ENCODE data around the gene GPER1. TPM values are rescaled to one million over a fixed set of nuclear protein-coding genes. Genes with fewer than 3 reads are reported as not detected.
"Not testable (repeated sequence)": the region's sequence is repeated elsewhere in the genome, so short reads cannot be mapped to it uniquely, and the experiment has no call there.

The GPER1 gene
- total RNA-seq, 1 donor from 2014 or later = 1.2 TPM

GRCh38 chr7:1101563-1102431 lies 13.9 kb downstream of the GPER1 start:
- no peak for DNase-seq (ENCODE audit: low read depth in 2 of 2)

- DNase-seq (ENCODE audit: low read depth in 2 of 2) = peak in 1 of 2 donors; percentile 38
Measured at GRCh38 chr7:1103009-1103788, 15.3 kb downstream of the GPER1 start.

GRCh38 chr7:1103789-1104515 lies 16.0 kb downstream of the GPER1 start:
- DNase-seq (ENCODE audit: low read depth in 2 of 2) = no peak

- no peak for DNase-seq (ENCODE audit: low read depth in 2 of 2)
Measured at GRCh38 chr7:1104516-1105179, 16.7 kb downstream of the GPER1 start.

DNA sequence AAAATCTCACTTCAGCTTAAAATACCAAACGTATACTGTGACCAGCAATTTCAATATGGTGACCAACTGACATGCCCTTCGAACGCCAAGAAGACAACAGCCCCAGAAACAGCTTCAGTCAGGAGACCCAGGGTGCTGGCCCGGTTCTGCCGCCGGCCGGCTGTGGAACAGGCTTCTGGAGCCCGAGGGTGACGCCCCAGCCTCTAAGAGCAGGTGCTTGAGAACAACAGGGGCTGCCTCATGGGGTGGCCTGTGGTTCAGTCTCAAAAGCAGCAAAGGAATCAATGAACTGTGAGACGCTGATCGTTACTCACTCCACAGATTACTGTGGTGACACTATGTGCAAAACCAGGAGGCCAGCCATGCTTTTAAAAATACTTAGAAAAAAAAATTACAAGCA lies 17.3 kb downstream of the GPER1 start:
- DNase-seq (ENCODE audit: low read depth in 2 of 2) = no peak

GRCh38 chr7:1106063-1106792 lies 18.3 kb downstream of the GPER1 start:
- DNase-seq (ENCODE audit: low read depth in 2 of 2) = no peak

DNA sequence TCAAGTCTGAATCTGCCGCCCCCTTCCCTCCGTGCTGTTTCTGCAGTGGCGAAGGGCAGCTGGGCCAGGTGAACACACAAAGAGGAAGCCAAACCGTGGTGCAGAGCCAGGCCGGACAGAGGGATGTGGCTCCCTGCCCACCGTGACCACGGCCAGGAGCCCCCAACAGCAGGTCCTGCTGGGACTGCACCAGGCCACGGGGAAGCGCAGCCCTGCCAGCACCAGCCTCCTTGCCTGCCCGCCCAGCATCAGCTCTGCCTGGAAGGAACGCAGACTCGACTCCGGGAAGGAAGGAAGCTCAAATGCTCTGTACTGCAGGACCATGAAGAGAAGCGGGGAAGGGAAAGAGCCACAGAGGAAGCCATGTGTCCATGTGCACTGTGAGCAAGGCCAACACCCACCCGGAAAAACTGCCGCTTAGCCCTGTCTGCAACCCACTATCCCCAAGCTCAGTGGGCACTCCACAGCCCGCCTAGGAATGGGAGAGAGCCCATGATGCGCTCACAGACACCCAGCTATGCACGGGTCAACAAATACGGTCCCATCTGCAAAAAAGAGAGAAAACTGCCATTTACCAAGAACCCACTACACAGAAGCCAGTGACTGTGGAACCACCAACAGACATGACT lies 19.0 kb downstream of the GPER1 start:
- peak in 1 of 2 donors; percentile 12 for DNase-seq (ENCODE audit: low read depth in 2 of 2)

DNA sequence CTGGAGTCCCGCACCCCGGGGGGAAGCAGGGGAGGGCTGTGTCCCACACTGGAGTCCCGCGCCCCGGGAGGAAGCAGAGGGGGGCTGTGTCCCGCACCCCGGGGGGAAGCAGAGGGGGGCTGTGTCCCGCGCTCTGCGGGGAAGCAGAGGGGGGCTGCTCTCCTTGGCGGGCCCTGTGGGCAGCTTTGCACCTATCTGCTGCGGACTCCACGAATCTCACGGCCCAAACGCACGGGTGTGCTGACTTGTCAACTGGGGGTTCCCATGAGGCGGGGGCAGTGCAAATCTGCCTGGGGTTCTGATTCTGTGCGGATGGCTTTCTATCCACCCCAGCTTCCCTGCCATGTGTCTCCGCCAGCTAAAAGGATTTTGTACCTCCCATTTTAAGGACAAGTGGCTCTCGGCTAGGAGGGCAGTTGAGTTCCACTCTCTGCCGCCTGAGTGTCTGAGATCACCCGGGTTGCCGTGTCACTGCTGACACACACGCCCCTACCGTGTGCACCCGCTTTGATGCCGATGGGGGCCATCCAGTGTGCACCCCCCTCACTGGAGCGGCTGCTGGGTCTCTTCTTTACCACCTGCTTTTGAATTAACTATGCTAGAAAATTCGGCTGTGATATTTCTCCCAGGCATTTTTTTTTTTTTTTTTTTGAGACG lies 20.5 kb downstream of the GPER1 start:
- DNase-seq (ENCODE audit: low read depth in 2 of 2) = no peak

DNA sequence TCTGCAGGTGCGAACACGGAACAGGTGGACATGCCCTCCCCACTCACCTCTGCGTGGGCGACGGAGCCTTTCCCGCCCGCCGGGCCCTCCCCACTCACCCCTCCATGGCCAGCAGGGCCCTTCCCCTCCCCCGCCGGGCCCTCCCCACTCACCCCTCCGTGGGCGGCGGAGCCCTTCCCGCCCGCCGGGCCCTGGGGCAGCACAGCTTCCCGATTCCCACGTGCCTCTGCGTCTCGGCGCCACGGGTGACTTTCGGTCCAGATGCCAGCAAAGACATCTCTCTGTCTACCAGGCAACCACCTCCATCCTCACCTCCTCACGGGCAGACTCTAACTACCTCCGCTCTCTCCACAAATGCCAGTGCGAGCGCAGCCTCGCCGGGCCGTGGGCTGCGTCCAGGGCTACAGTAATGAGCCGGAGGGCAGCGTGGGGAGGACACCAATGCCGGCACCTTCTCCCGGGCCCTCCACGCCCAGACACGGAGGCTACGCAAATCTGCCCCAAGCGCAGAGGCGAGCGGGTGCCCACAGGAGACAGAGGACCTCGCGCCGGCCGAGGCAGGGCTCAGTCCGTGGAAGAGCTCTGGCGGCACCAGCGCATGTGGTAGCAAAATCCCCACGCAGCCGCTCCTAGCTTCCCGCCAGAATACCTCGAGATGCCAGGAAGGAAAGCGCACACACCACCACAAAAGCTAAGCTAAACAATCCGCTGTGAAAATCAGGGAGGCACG lies 21.8 kb downstream of the GPER1 start:
- DNase-seq (ENCODE audit: low read depth in 2 of 2) = no peak

GRCh38 chr7:1110358-1110757 lies 22.4 kb downstream of the GPER1 start:
- no peak for DNase-seq (ENCODE audit: low read depth in 2 of 2)

DNA sequence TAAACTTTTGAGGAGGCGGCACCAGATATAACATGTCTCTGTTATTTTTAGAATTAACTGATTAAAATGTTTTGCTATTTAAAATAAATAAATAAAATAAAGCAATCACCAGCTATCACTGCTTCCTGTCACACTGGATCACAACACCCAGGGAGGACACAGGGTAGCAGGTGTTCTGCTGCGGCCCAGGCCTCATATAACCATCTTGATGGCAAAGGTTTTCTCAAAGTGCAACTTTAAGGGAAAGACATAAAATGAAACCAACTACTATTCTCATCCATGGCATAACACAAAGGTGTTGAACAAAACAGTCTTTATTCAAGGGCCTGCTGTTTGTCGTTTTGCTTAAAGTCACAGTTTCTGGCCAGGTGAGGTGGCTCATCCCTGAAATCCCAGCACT lies 23.2 kb downstream of the GPER1 start:
- no peak for DNase-seq (ENCODE audit: low read depth in 2 of 2)

- DNase-seq (ENCODE audit: low read depth in 2 of 2) = peak in 1 of 2 donors; percentile 94
Measured at GRCh38 chr7:1112109-1112508, 24.2 kb downstream of the GPER1 start.

DNA sequence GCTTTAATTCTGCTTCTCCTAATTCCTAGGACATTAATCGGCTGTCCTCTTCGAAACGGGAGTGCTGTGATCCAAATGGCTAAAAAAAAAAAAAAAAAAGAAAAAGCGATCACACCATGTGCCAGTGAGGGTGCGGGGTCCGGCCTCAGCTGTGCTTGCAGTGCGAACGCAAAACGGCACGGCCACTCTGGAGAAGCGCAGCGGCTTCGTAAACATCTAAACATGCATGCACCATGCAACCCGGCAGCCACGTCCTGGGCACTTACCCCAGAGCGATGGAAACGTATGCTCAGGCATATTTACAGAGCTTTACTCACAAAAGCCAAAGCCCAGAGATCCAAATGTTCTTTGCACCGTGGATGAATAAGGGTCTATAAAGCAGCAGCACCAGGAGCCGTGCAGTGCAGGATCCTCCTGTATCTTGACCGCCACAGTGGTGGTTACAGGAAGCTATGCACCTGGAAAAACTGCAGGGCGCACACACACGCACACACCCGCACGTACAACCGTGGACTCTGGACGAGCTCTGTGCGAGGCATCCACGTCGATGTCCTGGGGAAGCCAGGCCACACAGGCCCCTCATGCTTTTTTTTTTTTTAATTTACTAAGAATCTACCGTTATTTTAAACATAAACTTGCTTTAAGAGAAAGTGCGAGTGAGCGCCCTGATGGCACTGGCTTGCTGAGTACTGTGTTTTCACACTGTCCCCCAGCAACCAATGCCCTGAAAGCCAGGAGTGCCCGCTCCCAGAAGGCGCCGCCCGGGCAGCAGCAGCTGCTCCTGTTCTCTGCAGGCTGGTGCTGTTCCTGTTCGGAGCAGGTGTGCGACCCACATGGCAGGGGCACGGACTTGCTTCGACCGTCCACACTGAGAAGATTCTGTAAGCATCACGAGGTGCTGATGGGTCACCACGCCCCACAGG lies 25.0 kb downstream of the GPER1 start:
- no peak for DNase-seq (ENCODE audit: low read depth in 2 of 2)

- no peak for DNase-seq (ENCODE audit: low read depth in 2 of 2)
Measured at GRCh38 chr7:1113548-1113885, 25.6 kb downstream of the GPER1 start.

DNA sequence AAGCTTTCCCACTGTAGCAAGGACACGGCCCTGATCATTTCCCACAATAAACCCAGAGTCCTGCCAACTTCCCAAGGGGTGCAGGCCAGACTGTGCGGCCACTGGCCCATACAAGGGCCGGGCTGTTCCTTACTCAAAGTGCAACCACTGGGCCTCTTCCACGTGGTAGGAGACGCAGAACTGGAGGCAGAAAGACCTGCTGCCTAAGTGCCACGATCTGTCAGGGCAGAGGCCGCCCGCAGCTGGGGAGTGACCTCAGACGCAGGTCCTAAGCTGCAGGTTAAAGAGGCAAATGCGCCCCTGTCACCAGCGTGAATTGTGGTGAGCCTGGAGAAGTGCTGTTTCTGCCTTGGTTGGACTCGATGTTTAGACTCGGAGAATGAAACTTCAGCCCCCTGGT lies 26.2 kb downstream of the GPER1 start:
- no peak for DNase-seq (ENCODE audit: low read depth in 2 of 2)

GRCh38 chr7:1114505-1114904 lies 26.6 kb downstream of the GPER1 start:
- no peak for DNase-seq (ENCODE audit: low read depth in 2 of 2)

DNA sequence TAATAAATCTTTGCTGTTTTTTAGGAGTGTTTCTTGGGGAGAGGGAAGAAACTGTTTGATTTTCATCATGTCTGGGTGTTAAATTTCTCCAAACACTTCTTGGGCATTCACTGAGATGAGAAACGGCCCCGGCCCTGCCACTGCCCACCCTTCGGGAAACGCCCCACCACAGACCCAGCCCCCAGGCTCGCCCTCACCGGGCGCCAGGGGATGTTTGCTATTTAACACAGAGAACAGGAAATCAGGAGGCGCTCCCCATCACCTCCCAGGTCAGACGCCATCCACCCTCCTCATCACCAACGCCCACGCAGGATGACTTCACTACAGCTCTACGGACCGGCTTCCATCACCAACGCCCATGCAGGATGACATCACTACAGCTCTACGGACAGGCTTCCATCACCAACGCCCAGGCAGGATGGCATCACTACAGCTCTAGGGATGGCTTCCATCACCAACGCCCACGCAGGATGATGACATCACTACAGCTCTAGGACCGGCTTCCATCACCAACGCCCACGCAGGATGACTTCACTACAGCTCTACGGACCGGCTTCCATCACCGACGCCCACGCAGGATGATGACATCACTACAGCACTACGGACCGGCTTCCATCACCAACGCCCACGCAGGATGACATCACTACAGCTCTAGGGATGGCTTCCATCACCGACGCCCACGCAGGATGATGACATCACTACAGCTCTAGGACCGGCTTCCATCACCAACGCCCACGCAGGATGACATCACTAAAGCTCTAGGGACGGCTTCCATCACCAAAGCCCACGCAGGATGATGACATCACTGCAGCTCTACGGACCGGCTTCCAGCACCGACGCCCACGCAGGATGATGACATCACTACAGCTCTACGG lies 27.5 kb downstream of the GPER1 start:
- DNase-seq (ENCODE audit: low read depth in 2 of 2) = not testable (repeated sequence)

Measured in lung microvascular endothelial cell (primary cell).